Neuronal stem cell (in vitro differentiated cells): ENCODE measurements around the gene MAP4K3.

Experiments used
- DNase-seq: peaks from one replicate; pipeline ENCODE4 v3.0.0-alpha.2; 2013; ENCODE audit warnings: low spot score
- H2AFZ ChIP-seq: one replicate; pipeline ENCODE4 v1.6.1; 2013; ENCODE audit warnings: mild to moderate bottlenecking, low read length, inconsistent platforms
- H2AK5ac ChIP-seq: 2 replicates; pipeline ENCODE4 v1.6.1; 2013; ENCODE audit warnings: low read depth, mild to moderate bottlenecking, inconsistent platforms, low read length, moderate library complexity, mixed read lengths
- H2BK120ac ChIP-seq: 2 replicates; pipeline ENCODE4 v1.6.1; 2013; ENCODE audit warnings: low read depth, mild to moderate bottlenecking, inconsistent platforms, low read length, moderate library complexity, mixed read lengths
- H2BK12ac ChIP-seq: one replicate; pipeline ENCODE4 v1.6.1; 2013; ENCODE audit warnings: low read length, inconsistent platforms
- H2BK15ac ChIP-seq: 2 replicates; pipeline ENCODE4 v1.6.1; 2013; ENCODE audit warnings: mild to moderate bottlenecking, low read length, inconsistent platforms, mixed read lengths
- H2BK5ac ChIP-seq: one replicate; pipeline ENCODE4 v1.6.1; 2013; ENCODE audit warnings: inconsistent platforms, mild to moderate bottlenecking, low read length, moderate library complexity
- H3K14ac ChIP-seq: one replicate; pipeline ENCODE4 v1.6.1; 2013; ENCODE audit warnings: low read length, inconsistent platforms
- H3K18ac ChIP-seq: 2 replicates; pipeline ENCODE4 v1.6.1; 2013; ENCODE audit warnings: low read length, inconsistent platforms
- H3K23ac ChIP-seq: 2 replicates; pipeline ENCODE4 v1.6.1; 2013; ENCODE audit warnings: low read depth, mild to moderate bottlenecking, mixed read lengths, low read length, inconsistent platforms; ENCODE audit not compliant: poor library complexity
- H3K27ac ChIP-seq: replicated peaks from 3 replicates; pipeline ENCODE4 v1.5.1; 2013; ENCODE audit warnings: low read length, inconsistent platforms
- H3K27me3 ChIP-seq, 3 experiments: 2 replicates each; pipeline ENCODE4 v1.6.1; 2013; ENCODE audit warnings: low read length in 3 of 3, mild to moderate bottlenecking in 2 of 3, inconsistent platforms in 1 of 3, low read depth in 1 of 3, mixed read lengths in 1 of 3, moderate library complexity in 1 of 3; ENCODE audit not compliant: control insufficient read depth in 3 of 3, insufficient read depth in 3 of 3
- H3K36me3 ChIP-seq, 2 donors: replicated peaks in 1 of 2; 2 replicates each; pipeline ENCODE4 v1.6.1; 2013; ENCODE audit warnings: low read length in 2 of 2; ENCODE audit not compliant: control insufficient read depth in 2 of 2, insufficient read depth in 2 of 2
- H3K4ac ChIP-seq: 2 replicates; pipeline ENCODE4 v1.6.1; 2013; ENCODE audit warnings: inconsistent platforms, mild to moderate bottlenecking, low read length, moderate library complexity
- H3K4me1 ChIP-seq, 2 donors: 1 replicate in 1 of 2; 2 replicates in 1 of 2; pipeline ENCODE4 v1.6.1; 2013; ENCODE audit warnings: low read length in 2 of 2, low read depth in 1 of 2; ENCODE audit not compliant: control insufficient read depth in 2 of 2, insufficient read depth in 1 of 2
- H3K4me2 ChIP-seq: one replicate; pipeline ENCODE4 v1.6.1; 2013; ENCODE audit warnings: mild to moderate bottlenecking, low read length, inconsistent platforms; ENCODE audit not compliant: insufficient read depth, poor library complexity, severe bottlenecking
- H3K4me3 ChIP-seq, 2 donors: 2 replicates each; pipeline ENCODE4 v1.5.1; 2013; ENCODE audit warnings: low read length in 2 of 2, mild to moderate bottlenecking in 2 of 2, inconsistent platforms in 1 of 2, moderate library complexity in 1 of 2
- H3K79me1 ChIP-seq: one replicate; pipeline ENCODE4 v1.6.1; 2013; ENCODE audit warnings: low read depth, mild to moderate bottlenecking, inconsistent platforms, low read length, moderate library complexity
- H3K9ac ChIP-seq: one replicate; pipeline ENCODE4 v1.6.1; 2013; ENCODE audit warnings: mild to moderate bottlenecking, low read depth, low read length, inconsistent platforms; ENCODE audit not compliant: poor library complexity
- H3K9me3 ChIP-seq, 2 donors: replicated peaks in 1 of 2; 2 replicates each; pipeline versions ENCODE3 to v1.6.1; 2013; ENCODE audit warnings: low read length in 2 of 2, mild to moderate bottlenecking in 2 of 2, inconsistent platforms in 1 of 2, low read depth in 1 of 2, mixed read lengths in 1 of 2, moderate library complexity in 1 of 2; ENCODE audit not compliant: control insufficient read depth in 2 of 2, insufficient read depth in 1 of 2
- H4K8ac ChIP-seq: one replicate; pipeline ENCODE4 v1.6.1; 2013; ENCODE audit warnings: low read depth, mild to moderate bottlenecking, inconsistent platforms, low read length, moderate library complexity
- H4K91ac ChIP-seq: one replicate; pipeline ENCODE4 v1.6.1; 2013; ENCODE audit warnings: low read length, low read depth, mild to moderate bottlenecking, inconsistent platforms; ENCODE audit not compliant: poor library complexity
- WGBS, 2 donors: extraction: QIAGEN DNeasy Blood & Tissue Kit; methylation state at CpG; one replicate each; pipeline ENCODE4 v1.1.7; 2013; ENCODE audit warnings: missing lambda C conversion rate in 2 of 2, mixed read lengths in 1 of 2; ENCODE audit not compliant: insufficient read length in 2 of 2, insufficient replicate concordance in 1 of 2; ENCODE audit errors: extremely low coverage in 2 of 2; 5-methylcytosine and 5-hydroxymethylcytosine counted together

The MAP4K3 gene

DNA sequence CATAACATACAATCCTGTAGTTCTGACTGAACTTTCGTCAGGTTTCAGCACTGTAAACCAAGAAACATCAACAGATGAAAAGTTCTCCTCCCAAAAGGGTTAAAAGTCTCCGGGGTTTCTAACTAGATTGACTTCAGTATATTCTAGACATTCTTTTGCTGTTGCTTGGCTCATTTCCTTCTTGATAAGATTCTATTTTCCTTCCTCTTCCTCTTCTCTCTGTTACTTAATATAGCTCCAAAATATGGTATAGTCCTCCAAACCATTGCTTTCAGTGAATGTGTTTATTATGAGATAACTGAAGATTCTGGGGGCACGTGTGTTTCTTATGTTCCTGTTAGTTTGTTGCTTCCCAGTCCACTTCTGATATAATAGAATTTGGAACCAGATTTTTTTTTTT, 46.4 kb upstream of the MAP4K3 start:
- H2BK5ac ChIP-seq, result no peak overlapping the region
- H3K79me1 ChIP-seq, result no peaks in the 10 kb centered on the region
- H3K27me3 ChIP-seq, result no peaks in the 10 kb centered on the region
- no peaks in the 10 kb centered on the region for H3K9me3 ChIP-seq
- H3K18ac ChIP-seq, result no peak overlapping the region
- DNase-seq, result no peak
- no peak overlapping the region for H2AFZ ChIP-seq
- no peak overlapping the region for H3K4me3 ChIP-seq
- no peak overlapping the region for H2BK120ac ChIP-seq
- H4K8ac ChIP-seq, result no peak overlapping the region
- H3K27ac ChIP-seq, result no peak overlapping the region
- H2AK5ac ChIP-seq, result no peak overlapping the region
- no peak overlapping the region for H3K4ac ChIP-seq
- H2BK15ac ChIP-seq, result no peak overlapping the region
- H3K23ac ChIP-seq, result no peak overlapping the region
- no peak overlapping the region for H3K9ac ChIP-seq
- H4K91ac ChIP-seq, result no peak overlapping the region
- H3K36me3 ChIP-seq, result no peaks in the 10 kb centered on the region
- no peak overlapping the region for H3K14ac ChIP-seq
- no peak overlapping the region for H3K4me2 ChIP-seq
- H3K4me1 ChIP-seq, result peaks cover 4 to 10% of the 10 kb centered on the region in 2 donors
- no CpG with 5 or more reads among the region's 3 CpGs for WGBS, 2 donors
- no peak overlapping the region for H2BK12ac ChIP-seq

DNA sequence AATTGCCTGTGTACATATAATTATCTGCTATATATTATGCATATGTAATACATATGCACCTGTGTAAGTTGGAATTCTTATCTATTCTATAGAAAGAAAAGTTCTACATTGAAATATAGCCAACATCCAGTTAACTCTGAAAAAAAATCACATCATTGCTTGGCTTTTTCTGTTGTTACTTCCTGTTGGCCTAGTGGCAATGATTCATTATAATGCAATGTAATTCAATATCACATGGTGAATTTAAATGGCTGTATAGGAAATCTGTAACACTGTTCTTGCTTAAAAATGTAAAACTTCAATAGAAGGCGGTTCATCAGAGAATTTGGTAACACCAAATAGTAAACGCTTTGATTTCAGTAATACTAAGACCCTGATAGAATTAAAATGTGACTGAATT, 44.5 kb upstream of the MAP4K3 start:
- H2BK12ac ChIP-seq, result no peak overlapping the region
- H3K4me1 ChIP-seq, result peaks cover 2 to 4% of the 10 kb centered on the region in 2 donors
- no peak overlapping the region for H3K4me3 ChIP-seq
- no peak overlapping the region for H4K8ac ChIP-seq
- whole genome bisulfite sequencing, 2 donors, result no CpG with 5 or more reads among the region's 2 CpGs
- H3K4ac ChIP-seq, result no peak overlapping the region
- no peak overlapping the region for H4K91ac ChIP-seq
- no peak overlapping the region for H2BK15ac ChIP-seq
- H2BK120ac ChIP-seq, result no peak overlapping the region
- H3K4me2 ChIP-seq, result no peak overlapping the region
- no peaks in the 10 kb centered on the region for H3K27me3 ChIP-seq
- DNase-seq, result no peak
- no peak overlapping the region for H3K14ac ChIP-seq
- no peak overlapping the region for H3K27ac ChIP-seq
- no peak overlapping the region for H2AK5ac ChIP-seq
- H2AFZ ChIP-seq, result no peak overlapping the region
- H3K36me3 ChIP-seq, result peaks cover 0 to 10% of the 10 kb centered on the region in 2 donors
- H3K9ac ChIP-seq, result no peak overlapping the region
- H3K79me1 ChIP-seq, result no peaks in the 10 kb centered on the region
- H3K9me3 ChIP-seq, result peaks cover 0 to 15% of the 10 kb centered on the region in 2 donors
- no peak overlapping the region for H2BK5ac ChIP-seq
- H3K23ac ChIP-seq, result no peak overlapping the region
- no peak overlapping the region for H3K18ac ChIP-seq

DNA sequence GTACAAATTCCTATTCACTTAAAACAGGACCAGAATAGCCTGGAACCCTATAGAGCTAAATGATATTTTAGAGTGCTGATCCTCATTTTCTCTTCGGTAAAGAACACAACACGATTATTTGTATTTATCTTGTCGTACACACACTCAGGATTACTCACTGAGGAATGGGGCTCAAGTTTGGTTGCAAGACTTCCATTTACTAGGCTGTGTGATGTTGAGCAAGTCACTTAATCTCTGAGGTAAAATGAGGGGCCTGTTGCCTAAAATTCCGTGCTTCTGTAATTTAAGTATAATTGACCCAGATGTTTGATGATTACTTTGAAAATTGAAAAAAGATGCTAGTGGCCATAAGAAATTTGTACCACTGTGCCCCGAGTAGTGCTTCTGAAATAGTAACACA, 42.6 kb upstream of the MAP4K3 start:
- H3K9ac ChIP-seq, result no peak overlapping the region
- DNase-seq, result no peak
- no peak overlapping the region for H2AK5ac ChIP-seq

DNA sequence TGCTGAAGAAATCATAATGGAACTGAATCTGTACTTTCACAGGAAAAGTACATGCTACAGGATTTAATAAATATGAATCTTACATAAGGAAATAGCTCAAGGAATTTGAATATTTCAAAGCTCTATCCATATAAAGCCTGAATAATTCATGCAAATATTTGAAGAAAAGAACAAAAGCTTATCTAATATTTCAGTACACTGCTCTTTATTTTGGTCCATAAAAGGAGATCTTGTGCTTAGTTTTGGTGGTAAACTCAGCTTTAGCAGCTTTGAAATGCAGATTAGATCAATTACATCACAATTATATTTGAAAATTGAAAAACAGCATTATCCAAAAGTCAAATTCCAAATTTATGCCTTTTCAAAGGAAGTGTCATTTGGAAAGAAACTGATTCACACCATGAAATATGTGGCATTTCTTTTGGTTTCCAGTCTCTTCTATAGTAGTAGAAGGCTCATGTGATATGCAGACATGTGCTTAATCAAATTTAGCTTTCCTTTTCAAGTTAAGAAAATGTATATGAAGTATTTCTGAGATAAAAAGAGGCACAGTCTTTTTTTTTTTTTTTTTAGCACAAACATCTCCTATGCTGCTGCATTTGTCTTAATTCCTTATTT, 42.1 kb upstream of the MAP4K3 start:
- H4K91ac ChIP-seq, result no peak overlapping the region
- no peak overlapping the region for H2BK12ac ChIP-seq
- H4K8ac ChIP-seq, result no peak overlapping the region
- H3K27me3 ChIP-seq, result no peaks in the 10 kb centered on the region
- H3K4me2 ChIP-seq, result no peak overlapping the region
- DNase-seq, result no peak
- no peak overlapping the region for H3K14ac ChIP-seq
- no peak overlapping the region for H2AK5ac ChIP-seq
- no peak overlapping the region for H3K4ac ChIP-seq
- no peak overlapping the region for H2BK15ac ChIP-seq
- no peaks in the 10 kb centered on the region for H3K79me1 ChIP-seq
- no peak overlapping the region for H3K4me3 ChIP-seq
- no peak overlapping the region for H3K23ac ChIP-seq
- H2BK5ac ChIP-seq, result no peak overlapping the region
- peaks cover 1 to 2% of the 10 kb centered on the region in 2 donors for H3K4me1 ChIP-seq
- H3K18ac ChIP-seq, result no peak overlapping the region
- H2AFZ ChIP-seq, result no peak overlapping the region
- peaks cover 0 to 22% of the 10 kb centered on the region in 2 donors for H3K36me3 ChIP-seq
- H3K9me3 ChIP-seq, result peaks cover 0 to 15% of the 10 kb centered on the region in 2 donors
- no peak overlapping the region for H2BK120ac ChIP-seq
- H3K27ac ChIP-seq, result no peak overlapping the region
- no peak overlapping the region for H3K9ac ChIP-seq

More for the DNA sequence above, 42.6 kb upstream of the MAP4K3 start:
- H2BK5ac ChIP-seq, result no peak overlapping the region
- H2BK12ac ChIP-seq, result no peak overlapping the region
- no CpG with 5 or more reads among the region's 5 CpGs for WGBS, 2 donors
- H4K91ac ChIP-seq, result no peak overlapping the region
- no peak overlapping the region for H3K4me3 ChIP-seq
- H3K18ac ChIP-seq, result no peak overlapping the region
- peaks cover 0 to 15% of the 10 kb centered on the region in 2 donors for H3K9me3 ChIP-seq
- no peak overlapping the region for H2BK120ac ChIP-seq
- H2BK15ac ChIP-seq, result no peak overlapping the region
- H3K27ac ChIP-seq, result no peak overlapping the region
- H2AFZ ChIP-seq, result no peak overlapping the region
- H3K4ac ChIP-seq, result no peak overlapping the region
- no peak overlapping the region for H3K23ac ChIP-seq
- no peak overlapping the region for H3K14ac ChIP-seq
- H4K8ac ChIP-seq, result no peak overlapping the region
- peaks cover 2 to 3% of the 10 kb centered on the region in 2 donors for H3K4me1 ChIP-seq
- H3K4me2 ChIP-seq, result no peak overlapping the region
- no peaks in the 10 kb centered on the region for H3K27me3 ChIP-seq
- peaks cover 0 to 16% of the 10 kb centered on the region in 2 donors for H3K36me3 ChIP-seq
- H3K79me1 ChIP-seq, result no peaks in the 10 kb centered on the region
